Small intestine (tissue), 7 donors: ENCODE results near the gene ZNF483. TPM values are rescaled to one million over a fixed set of nuclear protein-coding genes. Genes with fewer than 3 reads are reported as not detected.
"Not testable (repeated sequence)": the region's sequence is repeated elsewhere in the genome, so short reads cannot be mapped to it uniquely, and the experiment has no call there.

Experiments
- DNase-seq, 2 donors: peaks; one replicate each; pipeline versions ENCODE4 v3.0.0 to v3.0.0-alpha.2; 2013
- FAIRE-seq: peaks from 2 replicates; lab custom pipeline; 2012; peaks lifted over from hg19 to GRCh38; lab: Jason Lieb, UNC
- H3K27ac ChIP-seq, 3 donors: one replicate each; pipeline ENCODE4 v1.5.1; 2013; ENCODE audit warnings: low read length in 2 of 3, mild to moderate bottlenecking in 2 of 3, control low read depth in 1 of 3, inconsistent platforms in 1 of 3, low read depth in 1 of 3, moderate library complexity in 1 of 3
- H3K27me3 ChIP-seq, 3 donors: one replicate each; pipeline ENCODE4 v1.6.1; 2013; ENCODE audit warnings: low read length in 3 of 3, inconsistent platforms in 1 of 3; ENCODE audit not compliant: control insufficient read depth in 3 of 3, insufficient read depth in 3 of 3
- H3K36me3 ChIP-seq, 3 donors: one replicate each; pipeline ENCODE4 v1.6.1; 2013; ENCODE audit warnings: low read length in 3 of 3, inconsistent platforms in 1 of 3, low read depth in 1 of 3, mild to moderate bottlenecking in 1 of 3, moderate library complexity in 1 of 3; ENCODE audit not compliant: control insufficient read depth in 3 of 3, insufficient read depth in 2 of 3
- H3K4me1 ChIP-seq, 3 donors: one replicate each; pipeline ENCODE4 v1.6.1; 2013; ENCODE audit warnings: low read length in 2 of 3, inconsistent platforms in 1 of 3, low read depth in 1 of 3, mild to moderate bottlenecking in 1 of 3, moderate library complexity in 1 of 3; ENCODE audit not compliant: control insufficient read depth in 3 of 3, insufficient read depth in 2 of 3
- H3K4me3 ChIP-seq, 3 donors: one replicate each; pipeline ENCODE4 v1.5.1; 2013; ENCODE audit warnings: low read length in 3 of 3, control low read depth in 1 of 3, inconsistent platforms in 1 of 3, low read depth in 1 of 3, mild to moderate bottlenecking in 1 of 3, moderate library complexity in 1 of 3
- H3K9me3 ChIP-seq, 2 donors: one replicate each; pipeline ENCODE4 v1.6.1; 2013; ENCODE audit warnings: low read depth in 1 of 2, low read length in 1 of 2; ENCODE audit not compliant: control insufficient read depth in 2 of 2, insufficient read depth in 1 of 2
- WGBS, 3 donors: extraction: QIAGEN DNeasy Blood & Tissue Kit; methylation state at CpG; one replicate each; pipeline ENCODE4 v1.1.7; 2013; 5-methylcytosine and 5-hydroxymethylcytosine counted together
- polyA plus RNA-seq, 4 donors: library from polyadenylated mRNA; stranded (reverse) in 3 of 4; unstranded in 1 of 4; fragments of 200-250 nt in 3 of 4; fragments of 120-200 nt in 1 of 4; gene quantifications; one replicate each; pipeline versions ENCODE4 v1.2.1 to v1.2.3, GENCODE V29; 2013
- donor health status: healthy with polysubstance abuse.
- donor health status: control.
- donor health status: control.
- donor health status: Bipolar disorder and iron deficiency.
- donor health status: healthy.

Gene ZNF483
- polyA plus RNA-seq, 4 donors: 0.51 to 0.72 TPM; not detected in 2

DNA sequence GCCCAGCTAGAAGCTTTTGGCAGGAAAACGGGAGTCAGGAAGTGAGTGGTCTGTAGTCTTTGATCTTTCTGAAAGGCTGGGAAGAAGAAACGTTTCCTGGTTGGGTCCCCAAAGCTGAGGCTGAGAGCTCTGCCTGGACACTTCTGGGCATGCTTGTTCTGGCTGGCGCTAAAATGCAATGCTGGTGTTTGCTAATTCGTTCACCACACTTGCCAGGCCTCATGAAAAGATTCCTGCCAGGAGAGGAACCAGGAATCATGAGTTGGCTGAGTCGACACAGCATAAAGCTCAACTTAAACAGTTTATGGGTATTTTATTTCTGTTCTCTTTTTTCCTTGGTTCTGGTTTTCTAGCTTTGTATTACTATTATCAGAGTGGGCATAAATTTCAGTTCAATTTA is 85.2 kb downstream of the ZNF483 start:
- no peaks in the 10 kb centered on the region for H3K9me3 ChIP-seq
- WGBS, 3 donors: 27 to 41% (median 35%) methylated on average over 5 of the region's 5 CpGs
- no peak overlapping the region for H3K4me3 ChIP-seq
- peaks cover 3 to 23% (median 5%) of the 10 kb centered on the region in 3 donors for H3K4me1 ChIP-seq
- FAIRE-seq (no peak), DNase-seq (no peak)
- H3K36me3 ChIP-seq: no peaks in the 10 kb centered on the region
- no peaks in the 10 kb centered on the region for H3K27me3 ChIP-seq
- no peak overlapping the region for H3K27ac ChIP-seq

DNA sequence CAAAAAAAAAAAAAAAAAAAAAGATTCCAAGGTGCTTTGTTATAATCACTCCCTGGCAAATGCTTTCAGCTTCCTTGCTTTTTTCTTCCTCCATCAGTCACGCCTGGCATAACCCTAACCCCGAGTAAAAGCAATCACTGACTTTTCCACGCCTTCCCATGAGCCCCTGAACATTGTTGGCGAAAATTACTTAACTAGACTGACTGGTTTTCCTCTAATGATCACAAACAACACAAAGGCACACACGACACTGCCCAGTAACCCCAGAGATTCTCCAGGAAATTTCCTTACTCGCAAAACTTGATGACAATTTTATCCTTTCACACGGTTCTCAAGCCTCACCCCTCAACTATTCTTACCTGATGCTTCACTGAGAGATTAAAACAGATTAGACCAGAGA is 85.9 kb downstream of the ZNF483 start:
- no peak for FAIRE-seq
- Histone ChIP-seq H3K27ac (no peak overlapping the region), H3K4me1 (peaks cover 3 to 17% (median 5%) of the 10 kb centered on the region in 3 donors), H3K9me3 (no peaks in the 10 kb centered on the region), H3K27me3 (no peaks in the 10 kb centered on the region), H3K4me3 (no peak overlapping the region), H3K36me3 (no peaks in the 10 kb centered on the region)
- no peak for DNase-seq
- WGBS, 3 donors: 16 to 59% (median 41%) methylated on average over 7 of the region's 7 CpGs

GRCh38 chr9:111613436-111614040 is 88.6 kb downstream of the ZNF483 start:
- Histone ChIP-seq H3K4me3 (no peak overlapping the region), H3K4me1 (peaks cover 3 to 16% (median 5%) of the 10 kb centered on the region in 3 donors), H3K27me3 (no peaks in the 10 kb centered on the region), H3K9me3 (no peaks in the 10 kb centered on the region), H3K36me3 (no peaks in the 10 kb centered on the region), H3K27ac (no peak overlapping the region)
- FAIRE-seq (no peak), DNase-seq (peak; percentile 61 to 90)
- 13 to 39% (median 36%) methylated on average over 4 of the region's 4 CpGs for WGBS, 3 donors

GRCh38 chr9:111615928-111616327 is 90.9 kb downstream of the ZNF483 start:
- Histone ChIP-seq H3K4me1 (peaks cover 0 to 10% (median 0%) of the 10 kb centered on the region in 3 donors), H3K36me3 (no peaks in the 10 kb centered on the region), H3K27ac (no peak overlapping the region), H3K9me3 (no peaks in the 10 kb centered on the region), H3K4me3 (no peak overlapping the region), H3K27me3 (no peaks in the 10 kb centered on the region)
- 60 to 69% (median 61%) methylated on average over 3 of the region's 3 CpGs for WGBS, 3 donors
- FAIRE-seq (no peak), DNase-seq (no peak)

GRCh38 chr9:111617349-111617748 is 92.4 kb downstream of the ZNF483 start:
- not testable (repeated sequence) for H3K4me3 ChIP-seq, DNase-seq, H3K36me3 ChIP-seq, FAIRE-seq, H3K4me1 ChIP-seq, H3K9me3 ChIP-seq, H3K27ac ChIP-seq, H3K27me3 ChIP-seq
- WGBS, 3 donors: 92 to 97% (median 96%) methylated on average over 19 to 29 of the region's 29 CpGs

- WGBS, 3 donors: 18 to 37% (median 23%) methylated on average over 2 of the region's 2 CpGs
- Histone ChIP-seq H3K27ac (no peak overlapping the region), H3K36me3 (no peaks in the 10 kb centered on the region), H3K4me3 (no peak overlapping the region), H3K27me3 (no peaks in the 10 kb centered on the region), H3K4me1 (peaks cover 0 to 7% (median 2%) of the 10 kb centered on the region in 3 donors), H3K9me3 (no peaks in the 10 kb centered on the region)
- FAIRE-seq (no peak), DNase-seq (peak; percentile 62 to 70)
Measured at GRCh38 chr9:111621895-111622480, 97.0 kb downstream of the ZNF483 start.

DNA sequence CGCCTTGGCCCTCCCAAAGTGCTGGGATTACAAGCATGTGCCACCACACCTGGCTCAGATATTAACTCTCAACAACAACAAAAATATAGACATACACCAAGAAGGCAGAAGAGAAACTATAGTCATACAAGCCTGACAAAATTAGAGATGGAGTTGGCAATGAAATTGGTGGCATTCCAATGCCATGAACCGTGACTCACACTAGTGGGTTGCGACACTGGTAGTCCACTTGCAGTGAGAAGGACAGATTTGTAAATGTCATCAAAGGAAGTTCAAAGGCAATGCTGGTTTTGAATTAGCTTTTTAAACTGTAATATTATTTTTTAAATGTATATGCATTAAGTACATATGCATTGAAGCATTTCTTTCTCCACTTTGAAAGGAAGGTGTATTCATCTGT is 97.6 kb downstream of the ZNF483 start:
- Histone ChIP-seq H3K4me1 (peaks cover 0 to 12% (median 2%) of the 10 kb centered on the region in 3 donors), H3K9me3 (no peaks in the 10 kb centered on the region), H3K36me3 (no peaks in the 10 kb centered on the region), H3K4me3 (no peak overlapping the region), H3K27ac (no peak overlapping the region), H3K27me3 (no peaks in the 10 kb centered on the region)
- WGBS, 3 donors: 48 to 66% (median 66%) methylated on average over 3 of the region's 3 CpGs
- DNase-seq (peak in 1 of 2 donors; percentile 80), FAIRE-seq (no peak)
